ENCODE measurements around the gene TUBA3D. TPM values are rescaled to one million over a fixed set of nuclear protein-coding genes. Genes with fewer than 3 reads are reported as not detected.
"Not testable (repeated sequence)": the region's sequence is repeated elsewhere in the genome, so short reads cannot be mapped to it uniquely, and the experiment has no call there.

Gene TUBA3D
- total RNA-seq, 1 experiment from 2014 or later, result not detected

GRCh38 chr2:131478850-131479461, 3.0 kb downstream of the TUBA3D start:
- DNase-seq, H3K27me3 ChIP-seq, H3K36me3 ChIP-seq, H3K9me3 ChIP-seq, H3K4me3 ChIP-seq: not testable (repeated sequence)

DNA sequence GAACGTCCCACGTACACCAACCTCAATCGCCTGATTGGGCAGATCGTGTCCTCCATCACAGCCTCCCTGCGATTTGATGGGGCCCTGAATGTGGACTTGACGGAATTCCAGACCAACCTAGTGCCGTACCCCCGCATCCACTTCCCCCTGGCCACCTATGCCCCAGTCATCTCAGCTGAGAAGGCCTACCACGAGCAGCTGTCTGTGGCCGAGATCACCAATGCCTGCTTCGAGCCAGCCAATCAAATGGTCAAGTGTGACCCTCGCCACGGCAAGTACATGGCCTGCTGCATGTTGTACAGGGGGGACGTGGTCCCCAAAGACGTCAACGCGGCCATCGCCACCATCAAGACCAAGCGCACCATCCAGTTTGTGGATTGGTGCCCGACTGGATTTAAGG, 4.4 kb downstream of the TUBA3D start:
- not testable (repeated sequence) for H3K4me3 ChIP-seq, DNase-seq

DNA sequence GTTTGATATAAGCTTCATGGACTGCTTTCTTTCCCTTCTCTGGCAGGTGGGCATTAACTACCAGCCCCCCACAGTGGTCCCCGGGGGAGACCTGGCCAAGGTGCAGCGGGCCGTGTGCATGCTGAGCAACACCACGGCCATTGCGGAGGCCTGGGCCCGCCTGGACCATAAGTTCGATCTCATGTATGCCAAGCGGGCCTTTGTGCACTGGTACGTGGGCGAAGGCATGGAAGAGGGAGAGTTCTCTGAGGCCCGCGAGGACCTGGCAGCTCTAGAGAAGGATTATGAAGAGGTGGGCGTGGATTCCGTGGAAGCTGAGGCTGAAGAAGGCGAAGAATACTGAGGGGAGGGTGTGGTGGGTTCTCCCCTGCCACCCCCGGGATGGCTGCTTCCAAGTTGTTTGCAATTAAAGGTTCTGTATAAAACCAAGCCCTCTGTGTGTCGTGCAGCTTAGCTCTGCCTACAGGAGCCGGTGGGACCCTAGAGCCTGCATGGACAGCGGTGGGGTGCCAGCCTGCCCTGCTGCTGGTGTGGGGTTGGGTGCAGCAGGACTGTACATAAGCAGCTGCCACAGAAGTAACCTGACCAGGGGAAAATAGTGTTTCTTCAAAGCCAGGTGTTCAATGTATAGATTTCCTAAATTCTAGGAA, 6.7 kb downstream of the TUBA3D start:
- not testable (repeated sequence) for H3K4me3 ChIP-seq, DNase-seq, H3K9me3 ChIP-seq

More for the DNA sequence above, 4.4 kb downstream of the TUBA3D start:
- not testable (repeated sequence) for H3K36me3 ChIP-seq, H3K9me3 ChIP-seq, H3K27me3 ChIP-seq

GRCh38 chr2:131483981-131484820, 8.3 kb downstream of the TUBA3D start:
- H3K36me3 ChIP-seq, H3K9me3 ChIP-seq, H3K27me3 ChIP-seq, DNase-seq, H3K4me3 ChIP-seq: not testable (repeated sequence)

More for the DNA sequence above, 6.7 kb downstream of the TUBA3D start:
- not testable (repeated sequence) for H3K36me3 ChIP-seq, H3K27me3 ChIP-seq

DNA sequence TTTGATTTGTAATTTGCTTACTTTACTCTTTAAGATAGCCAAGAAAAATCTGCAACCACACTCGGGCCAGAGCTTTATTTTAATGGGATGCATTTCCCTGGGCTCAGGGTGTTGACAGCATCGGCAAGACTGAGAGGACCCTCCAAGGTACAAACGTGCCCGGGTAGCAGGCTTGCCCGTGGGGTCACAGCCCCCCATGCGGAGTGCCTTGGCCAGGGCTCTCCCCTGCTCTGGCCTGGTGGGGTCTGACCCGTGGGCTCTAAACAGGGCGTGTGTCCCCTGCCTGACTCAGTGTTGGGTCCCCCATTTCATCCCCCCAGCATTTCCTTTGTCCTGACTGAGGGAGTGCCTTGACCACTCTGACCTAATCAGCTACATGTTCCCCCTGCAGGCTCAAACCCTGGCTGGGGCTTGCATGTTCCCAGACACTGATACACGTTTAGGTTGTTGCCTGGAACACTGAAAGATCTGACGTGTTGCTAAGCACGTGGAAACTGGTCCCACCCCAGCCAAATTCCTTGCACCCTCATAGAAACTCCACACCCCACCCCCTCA, 9.1 kb downstream of the TUBA3D start:
- H3K36me3 ChIP-seq, H3K9me3 ChIP-seq, DNase-seq, H3K27me3 ChIP-seq, H3K4me3 ChIP-seq: not testable (repeated sequence)

GRCh38 chr2:131486201-131486902, 10.4 kb downstream of the TUBA3D start:
- not testable (repeated sequence) for H3K4me3 ChIP-seq, H3K27me3 ChIP-seq, H3K9me3 ChIP-seq, DNase-seq
- H3K36me3 ChIP-seq, result peaks cover 13% of the 10 kb centered on the region

DNA sequence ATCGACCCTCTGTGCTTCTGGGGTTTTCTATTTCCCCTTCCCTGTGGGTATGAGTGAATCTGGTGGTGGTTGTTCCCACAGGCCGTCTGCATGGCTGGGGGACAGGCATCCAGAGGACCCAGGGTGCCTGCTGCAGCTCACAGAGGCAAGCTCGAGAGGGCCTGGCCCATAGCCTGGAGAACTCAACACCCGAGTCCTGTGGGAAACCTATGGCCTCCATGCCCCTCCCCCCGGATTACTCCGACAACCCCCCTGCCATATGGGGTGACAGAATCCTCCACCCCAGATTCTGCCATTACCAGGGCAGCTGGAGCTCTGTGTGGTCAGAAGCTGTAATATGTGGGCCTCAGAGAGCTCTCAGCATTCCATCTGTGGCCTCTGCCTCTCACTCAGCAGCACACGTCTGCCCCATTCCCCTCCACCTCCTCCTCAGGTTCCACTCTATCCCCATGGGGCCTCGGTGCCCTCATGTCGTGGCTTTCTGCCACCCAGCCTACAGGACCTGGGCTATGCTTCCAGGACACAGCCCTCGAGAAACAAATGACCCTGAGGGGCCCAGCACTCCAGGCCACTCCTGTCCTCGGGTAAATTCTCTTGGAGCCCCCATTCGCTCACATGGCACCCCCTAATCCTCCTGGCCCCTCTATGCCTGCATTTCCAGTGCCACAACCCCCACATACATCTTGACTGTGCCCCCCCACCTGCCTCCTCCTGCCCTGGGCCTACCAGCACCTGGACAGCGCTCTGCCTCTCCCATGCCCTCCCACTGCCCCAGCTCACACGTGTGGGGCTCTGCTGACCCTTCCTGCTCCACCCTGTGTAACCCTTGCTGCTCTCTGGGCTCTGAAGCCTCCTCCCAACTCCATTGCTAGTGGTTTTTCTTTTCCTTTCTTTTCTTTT, 12.6 kb downstream of the TUBA3D start:
- no peak for DNase-seq
- H3K36me3 ChIP-seq, result peaks cover 14% of the 10 kb centered on the region

GRCh38 chr2:131490616-131491468, 14.9 kb downstream of the TUBA3D start:
- Histone ChIP-seq H3K4me3 (peak overlapping the region; percentile 95), H3K36me3 (peaks cover 14% of the 10 kb centered on the region)
- peak; percentile 17 for DNase-seq
- not testable (repeated sequence) for H3K27me3 ChIP-seq, H3K9me3 ChIP-seq

More for the DNA sequence above, 12.6 kb downstream of the TUBA3D start:
- Histone ChIP-seq H3K9me3 (no peaks in the 10 kb centered on the region), H3K4me3 (no peak overlapping the region), H3K27me3 (no peaks in the 10 kb centered on the region)

DNA sequence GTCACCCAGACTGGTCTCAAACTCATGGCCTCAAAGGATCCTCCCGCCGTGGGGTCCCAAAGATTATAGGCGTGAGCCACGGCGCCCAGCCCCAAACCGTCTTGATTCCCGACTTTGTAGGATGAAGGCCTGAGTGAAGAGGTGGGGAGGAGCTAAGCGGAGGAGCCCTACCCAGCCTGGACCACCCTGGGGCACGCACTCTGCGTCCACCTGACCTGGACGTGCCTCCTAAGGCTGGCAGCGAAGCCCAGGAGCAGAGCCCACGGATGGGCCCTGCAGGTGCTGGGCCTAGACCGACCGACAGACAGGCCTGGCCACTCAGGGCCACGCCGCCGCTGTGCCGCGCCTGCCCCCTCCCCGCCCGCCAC, 15.5 kb downstream of the TUBA3D start:
- not testable (repeated sequence) for H3K27me3 ChIP-seq, H3K9me3 ChIP-seq
- peak; percentile 21 for DNase-seq
- H3K4me3 ChIP-seq, result peak overlapping the region; percentile 95
- H3K36me3 ChIP-seq, result peaks cover 14% of the 10 kb centered on the region

DNA sequence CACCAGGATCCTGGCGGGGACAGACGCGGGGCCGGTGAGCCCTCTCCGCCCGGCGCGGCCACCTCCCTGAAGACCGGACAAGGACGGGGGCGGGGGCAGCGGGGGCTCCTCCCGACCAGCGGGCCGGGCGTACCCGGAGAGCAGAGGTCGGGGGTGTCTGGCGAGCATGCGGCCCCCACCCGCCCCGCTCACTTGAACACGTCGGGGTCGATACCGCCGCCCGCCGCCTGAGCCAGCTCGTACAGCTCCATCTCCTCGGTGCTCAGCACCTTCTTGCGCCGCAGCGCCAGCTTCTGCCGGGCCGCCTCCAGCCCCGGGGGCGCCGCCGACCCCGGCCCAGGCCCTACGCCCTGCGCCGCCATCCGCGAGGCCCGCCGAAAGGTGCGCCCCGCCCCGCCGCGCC, 16.1 kb downstream of the TUBA3D start, which contains the start of gene MZT2A:
MZT2A (minus strand) TSS at position 383 of the 403 bp plus-strand sequence; CDS start at position 362, 21 bp downstream.
- peak; percentile 54 for DNase-seq

DNA sequence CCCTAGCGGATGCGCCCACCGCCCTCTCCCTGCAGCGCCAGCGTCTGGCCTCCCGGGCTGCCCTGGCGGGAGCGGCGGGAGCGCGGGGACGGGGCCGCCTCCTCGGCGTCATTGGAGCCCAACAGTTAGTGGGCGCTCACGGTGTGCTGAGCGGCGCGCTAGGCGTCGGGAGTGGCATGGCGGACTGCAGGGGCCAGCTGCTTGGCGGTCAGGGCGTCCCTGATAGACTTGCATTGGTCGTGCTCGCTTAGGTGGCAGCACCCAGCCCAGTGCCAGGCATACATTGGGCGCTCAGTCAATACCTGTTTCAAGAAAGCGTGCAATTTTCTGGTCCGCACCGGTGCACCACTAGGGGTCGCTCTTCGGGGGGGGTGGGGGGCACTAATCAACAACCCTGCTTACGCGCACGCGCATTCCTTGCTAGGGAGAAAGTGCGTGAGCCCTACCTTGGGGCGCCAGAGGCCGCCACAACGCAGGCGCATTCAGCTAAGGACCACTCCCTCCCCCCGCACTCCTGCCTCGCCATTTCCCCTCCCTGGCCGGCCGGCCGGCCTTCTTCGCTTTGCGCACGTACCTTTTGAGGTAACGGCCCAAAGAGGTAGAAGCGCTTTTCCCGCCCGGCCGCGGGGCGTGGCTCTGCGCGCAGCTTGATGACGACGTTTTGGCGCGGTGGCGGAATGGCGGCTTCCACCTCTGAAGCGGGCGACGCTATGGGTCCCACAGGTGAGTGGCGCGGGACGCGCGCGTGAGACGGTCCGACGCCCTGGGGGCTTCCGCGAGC, 16.7 kb downstream of the TUBA3D start:
- no peaks in the 10 kb centered on the region for H3K9me3 ChIP-seq
- no peaks in the 10 kb centered on the region for H3K27me3 ChIP-seq
- peak; percentile 90 for DNase-seq
- H3K4me3 ChIP-seq, result peak overlapping the region; percentile 95
- peaks cover 14% of the 10 kb centered on the region for H3K36me3 ChIP-seq

More for the DNA sequence above, 16.1 kb downstream of the TUBA3D start, which contains the start of gene MZT2A:
- not testable (repeated sequence) for H3K9me3 ChIP-seq, H3K27me3 ChIP-seq
- Histone ChIP-seq H3K4me3 (peak within 1 kb of the TSS; percentile 95), H3K36me3 (peaks cover 14% of the 10 kb centered on the region)

- H3K4me3 ChIP-seq, result peak overlapping the region; percentile 95
- no peaks in the 10 kb centered on the region for H3K27me3 ChIP-seq
- H3K9me3 ChIP-seq, result no peaks in the 10 kb centered on the region
- no peak for DNase-seq
- peaks cover 17% of the 10 kb centered on the region for H3K36me3 ChIP-seq
These were observed 17.5 kb downstream of the TUBA3D start for GRCh38 chr2:131493199-131493968.

- H3K9me3 ChIP-seq, H3K4me3 ChIP-seq, DNase-seq, H3K27me3 ChIP-seq: not testable (repeated sequence)
- peaks cover 12% of the 10 kb centered on the region for H3K36me3 ChIP-seq
These were observed 19.6 kb downstream of the TUBA3D start for GRCh38 chr2:131495506-131495905.

All from MG63 (cell line).